Lung (tissue), 12 donors: Measurements from ENCODE around the gene NBAS. TPM values are rescaled to one million over a fixed set of nuclear protein-coding genes. Genes with fewer than 3 reads are reported as not detected.

Experiments
- ATAC-seq: fragments of 200-7000 bp; cut with Tn5 transposase; one replicate; pipeline ENCODE4 v1.9.1; 2020; ENCODE audit warnings: moderate number of reproducible peaks; ENCODE audit not compliant: insufficient read depth, low FRiP score
- DNase-seq, 3 donors: peaks; one replicate each; pipeline ENCODE4 v3.0.0-alpha.2; 2013 to 2017
- H3K27ac ChIP-seq, 2 donors: one replicate each; pipeline ENCODE4 v1.5.1; 2013; ENCODE audit warnings: mild to moderate bottlenecking in 2 of 2, moderate library complexity in 2 of 2, control low read depth in 1 of 2, inconsistent platforms in 1 of 2, low read depth in 1 of 2, low read length in 1 of 2
- H3K27me3 ChIP-seq, 3 donors: one replicate each; pipeline ENCODE4 v1.5.1; 2013; ENCODE audit warnings: low read length in 2 of 3; ENCODE audit not compliant: control insufficient read depth in 3 of 3, insufficient read depth in 3 of 3
- H3K36me3 ChIP-seq, 4 donors: one replicate each; pipeline ENCODE4 v1.5.1; 2013; ENCODE audit warnings: low read length in 4 of 4, mild to moderate bottlenecking in 1 of 4, moderate library complexity in 1 of 4; ENCODE audit not compliant: control insufficient read depth in 4 of 4, insufficient read depth in 4 of 4
- H3K4me1 ChIP-seq, 5 donors: one replicate each; pipeline ENCODE4 v1.5.1; 2013; ENCODE audit warnings: low read length in 5 of 5, mild to moderate bottlenecking in 2 of 5, moderate library complexity in 1 of 5; ENCODE audit not compliant: control insufficient read depth in 5 of 5, insufficient read depth in 5 of 5
- H3K4me3 ChIP-seq: one replicate; pipeline ENCODE4 v1.5.1; 2013; ENCODE audit warnings: mild to moderate bottlenecking, control low read depth, moderate library complexity
- H3K9ac ChIP-seq, 2 donors: one replicate each; pipeline ENCODE4 v1.5.1; 2013; ENCODE audit warnings: low read length in 2 of 2, control low read depth in 1 of 2; ENCODE audit not compliant: insufficient read depth in 1 of 2
- H3K9me3 ChIP-seq, 4 donors: one replicate each; pipeline ENCODE4 v1.5.1; 2013; ENCODE audit warnings: low read length in 3 of 4, mild to moderate bottlenecking in 1 of 4, moderate library complexity in 1 of 4; ENCODE audit not compliant: control insufficient read depth in 4 of 4, insufficient read depth in 3 of 4
- WGBS, 2 donors: extraction: QIAGEN DNeasy Blood & Tissue Kit; methylation state at CpG; one replicate each; pipeline ENCODE4 v1.1.7; 2013; 5-methylcytosine and 5-hydroxymethylcytosine counted together
- polyA plus RNA-seq, 2 donors: library from polyadenylated mRNA; stranded (reverse); fragments of 200-250 nt; gene quantifications; one replicate each; pipeline ENCODE4 v1.2.1, GENCODE V29; 2013
- total RNA-seq, 2 donors: library from RNA; depleted of rRNA in 1 of 2; stranded (reverse); fragments of >200 nt in 1 of 2; gene quantifications; one replicate each; pipeline ENCODE4 v1.2.1, GENCODE V29; 2014 to 2021
- TF ChIP-seq, protein P1 (sequence below): IDR thresholded peaks from 2 replicates; pipeline ENCODE4 v1.5.1; 2012; ENCODE audit warnings: mild to moderate bottlenecking; ENCODE audit errors: control extremely low read depth, extremely low read depth
- donor health status: control.
- donor health status: control.
- donor health status: Bipolar disorder and iron deficiency.
- donor health status: healthy.
- donor health status: DM: yes; HTN: yes; CAD: no.

Gene NBAS
- total and polyA plus RNA-seq, 4 donors: 15.6 to 61.3 (median 35.4) TPM

- Histone ChIP-seq H3K27ac (no peak overlapping the region), H3K9ac (no peak overlapping the region), H3K36me3 (peaks cover 0 to 3% (median 1%) of the 10 kb centered on the region in 4 donors), H3K4me1 (no peaks in the 10 kb centered on the region), H3K27me3 (no peaks in the 10 kb centered on the region), H3K9me3 (no peaks in the 10 kb centered on the region), H3K4me3 (no peak overlapping the region)
- DNase-seq (no peak), ATAC-seq (no peak)
- 89 to 94% methylated on average over 5 of the region's 5 CpGs for WGBS, 2 donors
- TF ChIP-seq, protein P1, sequence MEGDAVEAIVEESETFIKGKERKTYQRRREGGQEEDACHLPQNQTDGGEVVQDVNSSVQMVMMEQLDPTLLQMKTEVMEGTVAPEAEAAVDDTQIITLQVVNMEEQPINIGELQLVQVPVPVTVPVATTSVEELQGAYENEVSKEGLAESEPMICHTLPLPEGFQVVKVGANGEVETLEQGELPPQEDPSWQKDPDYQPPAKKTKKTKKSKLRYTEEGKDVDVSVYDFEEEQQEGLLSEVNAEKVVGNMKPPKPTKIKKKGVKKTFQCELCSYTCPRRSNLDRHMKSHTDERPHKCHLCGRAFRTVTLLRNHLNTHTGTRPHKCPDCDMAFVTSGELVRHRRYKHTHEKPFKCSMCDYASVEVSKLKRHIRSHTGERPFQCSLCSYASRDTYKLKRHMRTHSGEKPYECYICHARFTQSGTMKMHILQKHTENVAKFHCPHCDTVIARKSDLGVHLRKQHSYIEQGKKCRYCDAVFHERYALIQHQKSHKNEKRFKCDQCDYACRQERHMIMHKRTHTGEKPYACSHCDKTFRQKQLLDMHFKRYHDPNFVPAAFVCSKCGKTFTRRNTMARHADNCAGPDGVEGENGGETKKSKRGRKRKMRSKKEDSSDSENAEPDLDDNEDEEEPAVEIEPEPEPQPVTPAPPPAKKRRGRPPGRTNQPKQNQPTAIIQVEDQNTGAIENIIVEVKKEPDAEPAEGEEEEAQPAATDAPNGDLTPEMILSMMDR: no peak
Observed at GRCh38 chr2:15426606-15427005, 134.5 kb downstream of the NBAS start.

GRCh38 chr2:15425712-15426111 lies 135.4 kb downstream of the NBAS start:
- no peak for ATAC-seq
- Histone ChIP-seq H3K27me3 (no peaks in the 10 kb centered on the region), H3K9me3 (no peaks in the 10 kb centered on the region), H3K4me3 (no peak overlapping the region), H3K36me3 (peaks cover 0 to 3% (median 1%) of the 10 kb centered on the region in 4 donors), H3K9ac (no peak overlapping the region), H3K27ac (no peak overlapping the region), H3K4me1 (no peaks in the 10 kb centered on the region)
- 81 to 86% methylated on average over 4 of the region's 4 CpGs for WGBS, 2 donors
- no peak for DNase-seq
- TF ChIP-seq, protein P1: no peak

GRCh38 chr2:15421753-15422152 lies 139.4 kb downstream of the NBAS start:
- Histone ChIP-seq H3K27ac (no peak overlapping the region), H3K4me3 (no peak overlapping the region), H3K9ac (no peak overlapping the region), H3K9me3 (no peaks in the 10 kb centered on the region), H3K36me3 (peaks cover 0 to 9% (median 4%) of the 10 kb centered on the region in 4 donors), H3K27me3 (no peaks in the 10 kb centered on the region), H3K4me1 (no peaks in the 10 kb centered on the region)
- WGBS, 2 donors: 92 to 94% methylated on average over 3 of the region's 3 CpGs
- no peak for ATAC-seq
- no peak for DNase-seq
- TF ChIP-seq, protein P1: no peak

DNA sequence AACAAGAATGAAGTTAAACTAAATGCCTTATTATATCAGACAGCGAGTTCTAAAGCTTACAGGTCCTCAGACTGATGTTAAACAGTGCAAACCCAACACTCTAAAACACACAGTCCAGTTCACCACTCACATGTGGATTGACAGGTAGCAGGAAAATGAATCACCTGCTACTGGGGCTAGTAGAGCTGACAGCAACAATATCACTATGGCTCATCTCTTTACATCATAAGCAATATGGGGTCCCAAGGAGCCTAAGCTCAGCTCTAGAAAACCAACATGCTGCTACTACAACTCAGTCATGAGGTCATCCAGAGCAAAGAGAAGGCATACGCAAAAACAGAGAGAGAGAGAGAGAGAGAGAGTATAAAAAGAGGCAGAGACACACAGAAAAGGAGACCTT lies 145.4 kb downstream of the NBAS start:
- WGBS, 2 donors: 97 to 98% methylated on average over 2 of the region's 2 CpGs
- TF ChIP-seq, protein P1: no peak
- Histone ChIP-seq H3K4me1 (peaks cover 0 to 3% (median 0%) of the 10 kb centered on the region in 5 donors), H3K36me3 (peaks cover 2 to 20% (median 7%) of the 10 kb centered on the region in 4 donors), H3K4me3 (no peak overlapping the region), H3K9me3 (no peaks in the 10 kb centered on the region), H3K9ac (no peak overlapping the region), H3K27me3 (no peaks in the 10 kb centered on the region), H3K27ac (no peak overlapping the region)
- ATAC-seq (no peak), DNase-seq (no peak)
